Measurements from ENCODE around the gene SPR. TPM values are rescaled to one million over a fixed set of nuclear protein-coding genes. Genes with fewer than 3 reads are reported as not detected.

SPR gene
- total and polyA plus RNA-seq, 2 of the 13 experiments (the other 11 are each of a cell fraction or from before 2014, with no cell fraction given), result 34.0 to 96.0 TPM

DNA sequence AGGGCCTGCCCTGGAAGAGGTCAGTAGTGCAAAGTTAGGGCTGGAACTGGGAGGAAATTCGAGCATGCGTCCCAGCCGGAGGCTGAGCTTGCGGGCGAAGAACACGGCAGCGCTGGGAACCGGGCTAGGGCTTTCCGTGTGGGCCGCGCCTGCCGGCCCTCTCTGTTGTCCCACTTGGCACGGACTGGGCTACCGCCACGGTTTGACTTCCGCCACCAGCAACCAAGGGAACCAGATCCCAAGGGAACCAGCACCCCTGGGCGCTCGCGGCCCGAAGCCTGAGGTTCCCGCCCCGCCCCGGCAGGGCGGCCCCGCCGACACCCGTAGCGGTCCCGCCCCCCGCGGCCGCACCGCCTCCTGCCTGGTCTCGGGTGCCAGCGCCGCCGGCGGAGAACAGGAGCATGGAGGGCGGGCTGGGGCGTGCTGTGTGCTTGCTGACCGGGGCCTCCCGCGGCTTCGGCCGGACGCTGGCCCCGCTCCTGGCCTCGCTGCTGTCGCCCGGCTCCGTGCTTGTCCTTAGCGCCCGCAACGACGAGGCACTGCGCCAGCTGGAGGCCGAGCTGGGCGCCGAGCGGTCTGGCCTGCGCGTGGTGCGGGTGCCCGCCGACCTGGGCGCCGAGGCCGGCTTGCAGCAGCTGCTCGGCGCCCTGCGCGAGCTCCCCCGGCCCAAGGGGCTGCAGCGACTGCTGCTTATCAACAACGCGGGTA lies at the start of gene SPR (continued):
- TF ChIP-seq MAZ (IDR thresholded peaks at IDR 0.05; ENCODE audit: borderline replicate concordance, low read depth, low read length) (peak; percentile 59; the same call in 1 of the 2 replicates), MAZ (CRISPR knock-in tag; IDR thresholded peaks at IDR 0.05; ENCODE audit: low read depth) (peak; percentile 83), GZF1 (CRISPR knock-in tag; IDR thresholded peaks at IDR 0.05) (no peak), ZNF615 (CRISPR knock-in tag; IDR thresholded peaks at IDR 0.05; ENCODE audit: borderline replicate concordance) (no peak), SYNCRIP (IDR thresholded peaks at IDR 0.05; ENCODE audit: insufficient read depth, low read depth, low read length) (no peak), ZNF335 (CRISPR knock-in tag; IDR thresholded peaks at IDR 0.05) (no peak), BRCA1 (CRISPR knock-in tag; IDR thresholded peaks at IDR 0.05) (no peak; the same call in 1 of the 2 replicates), ZFP90 (CRISPR knock-in tag; IDR thresholded peaks at IDR 0.05; ENCODE audit: borderline replicate concordance) (peak; percentile 81), TMF1 (CRISPR knock-in tag; IDR thresholded peaks at IDR 0.05; ENCODE audit: low read depth) (peak; percentile 50; the same call in 1 of the 2 replicates), ZEB1 (IDR thresholded peaks at IDR 0.05; ENCODE audit: insufficient replicate concordance, low read depth) (no peak), ATF7-NPFF (CRISPR knock-in tag; IDR thresholded peaks at IDR 0.05; ENCODE audit: low read depth) (no peak; the same call in 1 of the 2 replicates), CEBPG (CRISPR knock-in tag; IDR thresholded peaks at IDR 0.05) (no peak), ZNF883 (CRISPR knock-in tag; IDR thresholded peaks at IDR 0.05; ENCODE audit: not compliant biosample characterization) (no peak), ZNF263 (CRISPR knock-in tag; IDR thresholded peaks at IDR 0.05) (peak; percentile 34; the same call in 1 of the 2 replicates), ZNF816 (CRISPR knock-in tag; IDR thresholded peaks at IDR 0.05; ENCODE audit: borderline replicate concordance) (peak; percentile 57; the same call in 1 of the 2 replicates), ZNF12 (CRISPR knock-in tag; IDR thresholded peaks at IDR 0.05) (no peak), ZNF101 (CRISPR knock-in tag; IDR thresholded peaks at IDR 0.05; ENCODE audit: borderline replicate concordance, low read depth) (no peak; the same call in 1 of the 2 replicates), ZNF720 (CRISPR knock-in tag; IDR thresholded peaks at IDR 0.05) (no peak), ARNT2 (CRISPR knock-in tag; IDR thresholded peaks at IDR 0.05; ENCODE audit: low read depth) (no peak), ETV5 (CRISPR knock-in tag; IDR thresholded peaks at IDR 0.05; ENCODE audit: borderline replicate concordance) (0 out of 2 replicates have a peak, but pooled peaks have one; percentile 37)
- TF ChIP-seq, protein P1, sequence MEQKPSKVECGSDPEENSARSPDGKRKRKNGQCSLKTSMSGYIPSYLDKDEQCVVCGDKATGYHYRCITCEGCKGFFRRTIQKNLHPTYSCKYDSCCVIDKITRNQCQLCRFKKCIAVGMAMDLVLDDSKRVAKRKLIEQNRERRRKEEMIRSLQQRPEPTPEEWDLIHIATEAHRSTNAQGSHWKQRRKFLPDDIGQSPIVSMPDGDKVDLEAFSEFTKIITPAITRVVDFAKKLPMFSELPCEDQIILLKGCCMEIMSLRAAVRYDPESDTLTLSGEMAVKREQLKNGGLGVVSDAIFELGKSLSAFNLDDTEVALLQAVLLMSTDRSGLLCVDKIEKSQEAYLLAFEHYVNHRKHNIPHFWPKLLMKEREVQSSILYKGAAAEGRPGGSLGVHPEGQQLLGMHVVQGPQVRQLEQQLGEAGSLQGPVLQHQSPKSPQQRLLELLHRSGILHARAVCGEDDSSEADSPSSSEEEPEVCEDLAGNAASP (CRISPR knock-in tag; IDR thresholded peaks at IDR 0.05; ENCODE audit: borderline replicate concordance), result no peak
- TF ChIP-seq, protein P2, sequence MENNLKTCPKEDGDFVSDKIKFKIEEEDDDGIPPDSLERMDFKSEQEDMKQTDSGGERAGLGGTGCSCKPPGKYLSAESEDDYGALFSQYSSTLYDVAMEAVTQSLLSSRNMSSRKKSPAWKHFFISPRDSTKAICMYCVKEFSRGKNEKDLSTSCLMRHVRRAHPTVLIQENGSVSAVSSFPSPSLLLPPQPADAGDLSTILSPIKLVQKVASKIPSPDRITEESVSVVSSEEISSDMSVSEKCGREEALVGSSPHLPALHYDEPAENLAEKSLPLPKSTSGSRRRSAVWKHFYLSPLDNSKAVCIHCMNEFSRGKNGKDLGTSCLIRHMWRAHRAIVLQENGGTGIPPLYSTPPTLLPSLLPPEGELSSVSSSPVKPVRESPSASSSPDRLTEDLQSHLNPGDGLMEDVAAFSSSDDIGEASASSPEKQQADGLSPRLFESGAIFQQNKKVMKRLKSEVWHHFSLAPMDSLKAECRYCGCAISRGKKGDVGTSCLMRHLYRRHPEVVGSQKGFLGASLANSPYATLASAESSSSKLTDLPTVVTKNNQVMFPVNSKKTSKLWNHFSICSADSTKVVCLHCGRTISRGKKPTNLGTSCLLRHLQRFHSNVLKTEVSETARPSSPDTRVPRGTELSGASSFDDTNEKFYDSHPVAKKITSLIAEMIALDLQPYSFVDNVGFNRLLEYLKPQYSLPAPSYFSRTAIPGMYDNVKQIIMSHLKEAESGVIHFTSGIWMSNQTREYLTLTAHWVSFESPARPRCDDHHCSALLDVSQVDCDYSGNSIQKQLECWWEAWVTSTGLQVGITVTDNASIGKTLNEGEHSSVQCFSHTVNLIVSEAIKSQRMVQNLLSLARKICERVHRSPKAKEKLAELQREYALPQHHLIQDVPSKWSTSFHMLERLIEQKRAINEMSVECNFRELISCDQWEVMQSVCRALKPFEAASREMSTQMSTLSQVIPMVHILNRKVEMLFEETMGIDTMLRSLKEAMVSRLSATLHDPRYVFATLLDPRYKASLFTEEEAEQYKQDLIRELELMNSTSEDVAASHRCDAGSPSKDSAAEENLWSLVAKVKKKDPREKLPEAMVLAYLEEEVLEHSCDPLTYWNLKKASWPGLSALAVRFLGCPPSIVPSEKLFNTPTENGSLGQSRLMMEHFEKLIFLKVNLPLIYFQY (CRISPR knock-in tag; IDR thresholded peaks at IDR 0.05; ENCODE audit: borderline replicate concordance), result peak; percentile 79; the same call in 1 of the 2 replicates
- TF ChIP-seq, protein P3, sequence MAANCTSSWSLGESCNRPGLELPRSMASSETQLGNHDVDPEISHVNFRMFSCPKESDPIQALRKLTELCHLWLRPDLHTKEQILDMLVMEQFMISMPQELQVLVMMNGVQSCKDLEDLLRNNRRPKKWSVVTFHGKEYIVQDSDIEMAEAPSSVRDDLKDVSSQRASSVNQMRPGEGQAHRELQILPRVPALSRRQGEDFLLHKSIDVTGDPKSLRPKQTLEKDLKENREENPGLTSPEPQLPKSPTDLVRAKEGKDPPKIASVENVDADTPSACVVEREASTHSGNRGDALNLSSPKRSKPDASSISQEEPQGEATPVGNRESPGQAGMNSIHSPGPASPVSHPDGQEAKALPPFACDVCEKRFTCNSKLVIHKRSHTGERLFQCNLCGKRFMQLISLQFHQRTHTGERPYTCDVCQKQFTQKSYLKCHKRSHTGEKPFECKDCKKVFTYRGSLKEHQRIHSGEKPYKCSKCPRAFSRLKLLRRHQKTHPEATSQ (CRISPR knock-in tag; IDR thresholded peaks at IDR 0.05; ENCODE audit: borderline replicate concordance), result 0 out of 2 replicates have a peak, but pooled peaks have one; percentile 62
